HepG2 (cell line): ENCODE data around the gene MSH4. TPM values are rescaled to one million over a fixed set of nuclear protein-coding genes. Genes with fewer than 3 reads are reported as not detected.

Experiments
- ATAC-seq: fragments of 200-7000 bp; cut with Tn5 transposase; 3 replicates; pipeline ENCODE4 v1.9.1; 2020; ENCODE audit warnings: mild to moderate bottlenecking, moderate library complexity
- BruUV-seq: library from RNA; stranded (reverse); fragments of 400-500 nt; replicated peaks from 2 replicates; lab custom pipeline; 2021; lab: Mats Ljungman, UMichigan
- CTCF ChIA-PET: fragments of 300-600 bp; formaldehyde crosslinking; extraction: SDS; loops from one replicate; lab custom pipeline; 2021; ENCODE audit warnings: low total read pairs, inconsistent platforms, low intra/inter-chr PET ratio; lab: Yijun Ruan, JAX
- POLR2A ChIA-PET: fragments of 350-600 bp; sonication (Branson Sonifier 250); formaldehyde crosslinking; loops from one replicate; lab custom pipeline; 2020; ENCODE audit warnings: antibody characterized with exemption, inconsistent platforms; lab: Yijun Ruan, JAX
- DNase-seq: peaks from one replicate; pipeline ENCODE4 v3.0.0-alpha.2; 2015; ENCODE audit warnings: low spot score
- FAIRE-seq: peaks from 3 replicates; lab custom pipeline; 2011; peaks lifted over from hg19 to GRCh38; lab: Jason Lieb, UNC
- H2AFZ ChIP-seq: one replicate; pipeline ENCODE4 v1.6.1; 2011; ENCODE audit warnings: low read length, inconsistent platforms
- H3K27ac ChIP-seq: fragments of 300-600 bp; 3 replicates; pipeline ENCODE4 v1.8.0; 2011; ENCODE audit warnings: mixed run types, mild to moderate bottlenecking, mixed read lengths, low read length, inconsistent platforms; ENCODE audit not compliant: insufficient read depth; ENCODE audit errors: extremely low read length
- H3K27me3 ChIP-seq, 2 experiments: fragments of 200-600 bp in 1 of 2; 2 replicates in 1 of 2; 3 replicates in 1 of 2; pipeline versions ENCODE4 v1.6.0 to v1.8.0; 2011; ENCODE audit warnings: low read length in 2 of 2, mild to moderate bottlenecking in 2 of 2, moderate library complexity in 2 of 2, inconsistent platforms in 1 of 2; ENCODE audit not compliant: insufficient read depth in 2 of 2, control insufficient read depth in 1 of 2
- H3K36me3 ChIP-seq, 2 experiments: fragments of 200-600 bp in 1 of 2; replicated peaks in 1 of 2; 2 replicates in 1 of 2; 3 replicates in 1 of 2; pipeline versions ENCODE4 v1.5.1 to v1.8.0; 2011; ENCODE audit warnings: low read length in 2 of 2, inconsistent platforms in 1 of 2; ENCODE audit not compliant: insufficient read depth in 2 of 2, control insufficient read depth in 1 of 2
- H3K4me1 ChIP-seq: 2 replicates; pipeline ENCODE4 v1.5.1; 2012; ENCODE audit warnings: low read length, inconsistent platforms; ENCODE audit not compliant: insufficient read depth
- H3K4me2 ChIP-seq: 2 replicates; pipeline ENCODE4 v1.6.0; 2011; ENCODE audit warnings: low read depth, low read length, inconsistent platforms
- H3K4me3 ChIP-seq, 3 experiments: fragments of 200-600 bp in 1 of 3; sonication (generic), shearing (Covaris generic) in 1 of 3; replicated peaks in 1 of 3; 2 replicates each; pipeline ENCODE4 v1.5.1; 2011 to 2016; ENCODE audit warnings: low read length in 3 of 3, inconsistent platforms in 2 of 3, low read depth in 2 of 3, mild to moderate bottlenecking in 2 of 3, control low read depth in 1 of 3, mixed read lengths in 1 of 3; ENCODE audit not compliant: insufficient read depth in 1 of 3
- H3K79me2 ChIP-seq: one replicate; pipeline ENCODE4 v1.6.1; 2011; ENCODE audit warnings: low read length, inconsistent platforms; ENCODE audit not compliant: insufficient read depth
- H3K9ac ChIP-seq: 2 replicates; pipeline ENCODE4 v1.6.0; 2011; ENCODE audit warnings: mild to moderate bottlenecking, low read depth, low read length, inconsistent platforms; ENCODE audit not compliant: insufficient read depth
- H3K9me3 ChIP-seq: 2 replicates; pipeline ENCODE4 v1.5.1; 2012; ENCODE audit warnings: mild to moderate bottlenecking, low read length
- H4K20me1 ChIP-seq: 2 replicates; pipeline ENCODE4 v1.6.0; 2011; ENCODE audit warnings: inconsistent platforms, mild to moderate bottlenecking, low read length, moderate library complexity; ENCODE audit not compliant: insufficient read depth
- CEBPZ ChIP-seq: IDR thresholded peaks from 2 replicates; pipeline ENCODE4 v1.6.1; 2012; ENCODE audit warnings: low read length, improper control_type of control experiment
- HNRNPK ChIP-seq: fragments of 200-400 bp; formaldehyde crosslinking; IDR thresholded peaks from 2 replicates; pipeline ENCODE4 v1.6.1; 2018; ENCODE audit warnings: low read length, low read depth, moderate library complexity, mild to moderate bottlenecking; ENCODE audit not compliant: poor library complexity, severe bottlenecking
- RFX5 ChIP-seq: IDR thresholded peaks from 2 replicates; pipeline ENCODE4 v1.6.1; 2011; ENCODE audit warnings: low read depth, low read length, improper control_type of control experiment
- ZFP41 ChIP-seq: sonication (generic); formaldehyde crosslinking; IDR thresholded peaks from 2 replicates; pipeline ENCODE4 v1.4.0; 2020; ENCODE audit warnings: mild to moderate bottlenecking, missing genetic modification reagents, borderline replicate concordance
- ZNF24 ChIP-seq: fragments of 450-650 bp; IDR thresholded peaks from 2 replicates; pipeline ENCODE4 v1.6.1; 2017; ENCODE audit warnings: antibody characterized with exemption, mild to moderate bottlenecking
- ZNF333 ChIP-seq: sonication (generic); formaldehyde crosslinking; IDR thresholded peaks from 2 replicates; pipeline ENCODE4 v1.4.0; 2020; ENCODE audit warnings: mild to moderate bottlenecking, missing genetic modification reagents, borderline replicate concordance
- ZNF430 ChIP-seq: sonication (generic); formaldehyde crosslinking; IDR thresholded peaks from 2 replicates; pipeline ENCODE4 v1.9.0; 2021; ENCODE audit warnings: mild to moderate bottlenecking, missing genetic modification reagents
- ZNF510 ChIP-seq: sonication (generic); formaldehyde crosslinking; IDR thresholded peaks from 2 replicates; pipeline ENCODE4 v1.4.0; 2020; ENCODE audit warnings: low read depth, mild to moderate bottlenecking, missing genetic modification reagents
- WGBS: methylation state at CpG from one replicate; pipeline ENCODE4 v1.1.6; 2017; ENCODE audit warnings: low lambda C conversion rate; 5-methylcytosine and 5-hydroxymethylcytosine counted together
- in situ Hi-C: cut with HindIII; loops from 2 replicates; pipeline ENCODE4 v1.10.0; 2017; ENCODE audit warnings: low pct_unique_long_range_greater_than_20kb; ENCODE audit not compliant: extremely low pct_ligation_motif_present
- intact Hi-C: fragments of 100-400 bp; cut with micrococcal nuclease; formaldehyde crosslinking; loops from one replicate; pipeline ENCODE4 v1.10.0; 2022; ENCODE audit not compliant: unreplicated experiment
- polyA plus RNA-seq, 8 experiments: library from polyadenylated mRNA; depleted of rRNA in 3 of 8; stranded (reverse) in 7 of 8; unstranded in 1 of 8; fragments of >200 nt; fragmentation: Illumina TruSeq in 4 of 8; extraction: Trizol in 4 of 8; gene quantifications; 2 replicates each; pipeline versions ENCODE4 v1.2.1 to v1.2.3, GENCODE V29; 2011 to 2016; ENCODE audit warnings: low read depth in 4 of 8, missing spikeins in 1 of 8, mixed read lengths in 1 of 8; ENCODE audit not compliant: insufficient read depth in 1 of 8
- total RNA-seq, 5 experiments: library from RNA; depleted of rRNA; stranded (reverse); fragments of >200 nt; fragmentation: Illumina TruSeq; extraction: Trizol; gene quantifications; 2 replicates each; pipeline ENCODE4 v1.2.3, GENCODE V29; 2016; ENCODE audit warnings: low read depth in 1 of 5
- TF ChIP-seq, protein P1 (sequence below): sonication (generic); formaldehyde crosslinking; IDR thresholded peaks from 2 replicates; pipeline ENCODE4 v1.4.0; 2020; ENCODE audit warnings: missing genetic modification reagents, borderline replicate concordance
- TF ChIP-seq, protein P2 (sequence below): sonication (generic); formaldehyde crosslinking; conservative IDR thresholded peaks from 2 replicates; pipeline ENCODE4 v1.4.0; 2020; ENCODE audit warnings: missing genetic modification reagents

MSH4 gene
- total and polyA plus RNA-seq, 2 of the 13 experiments (the other 11 are each of a cell fraction or from before 2014, with no cell fraction given), result 0.01 to 0.09 TPM

DNA sequence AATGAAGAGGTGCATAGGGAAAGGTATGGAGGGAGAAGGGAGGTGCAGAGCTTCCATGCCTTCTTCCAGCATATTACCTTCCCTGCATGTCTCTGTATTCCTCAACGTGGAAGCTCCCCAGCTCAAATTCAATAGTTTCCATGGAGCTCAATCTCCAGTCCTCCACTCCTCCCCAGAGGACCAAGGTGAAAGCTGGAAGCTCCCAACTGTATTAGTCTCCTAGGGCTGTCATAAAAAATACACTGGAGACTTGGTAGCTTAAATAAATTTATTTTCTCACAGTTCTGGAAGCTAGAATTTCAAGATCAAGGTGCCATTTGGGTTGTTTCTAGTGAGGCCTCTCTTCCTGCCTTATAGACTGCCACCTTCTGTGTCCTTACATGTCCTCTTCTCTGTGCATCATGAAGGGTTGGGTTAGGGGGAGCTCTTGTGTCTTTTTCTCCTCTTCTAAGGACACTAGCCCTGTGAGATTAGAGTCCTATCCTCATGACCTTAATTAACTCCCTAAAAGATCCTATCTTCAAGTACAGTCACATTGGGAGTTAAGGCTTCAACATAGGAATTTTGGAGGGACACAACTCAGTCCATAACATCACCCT is 32.5 kb upstream of the MSH4 start:
- TF ChIP-seq ZNF430 (CRISPR knock-in tag), result no peak
- TF ChIP-seq, protein P1, sequence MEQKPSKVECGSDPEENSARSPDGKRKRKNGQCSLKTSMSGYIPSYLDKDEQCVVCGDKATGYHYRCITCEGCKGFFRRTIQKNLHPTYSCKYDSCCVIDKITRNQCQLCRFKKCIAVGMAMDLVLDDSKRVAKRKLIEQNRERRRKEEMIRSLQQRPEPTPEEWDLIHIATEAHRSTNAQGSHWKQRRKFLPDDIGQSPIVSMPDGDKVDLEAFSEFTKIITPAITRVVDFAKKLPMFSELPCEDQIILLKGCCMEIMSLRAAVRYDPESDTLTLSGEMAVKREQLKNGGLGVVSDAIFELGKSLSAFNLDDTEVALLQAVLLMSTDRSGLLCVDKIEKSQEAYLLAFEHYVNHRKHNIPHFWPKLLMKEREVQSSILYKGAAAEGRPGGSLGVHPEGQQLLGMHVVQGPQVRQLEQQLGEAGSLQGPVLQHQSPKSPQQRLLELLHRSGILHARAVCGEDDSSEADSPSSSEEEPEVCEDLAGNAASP, result peak; percentile 67; the same call in 1 of the 2 replicates
- DNase-seq (no peak), FAIRE-seq (no peak), ATAC-seq (peak; percentile 80)
- no peaks in the 10 kb centered on the region for H3K4me1 ChIP-seq
- H4K20me1 ChIP-seq, result no peaks in the 10 kb centered on the region
- H3K36me3 ChIP-seq, result peaks cover 0 to 2% of the 10 kb centered on the region in 2 experiments; a peak in 2 of 5 replicates
- no peak overlapping the region for H3K27ac ChIP-seq
- no TSS peak for BruUV-seq
- ChIA-PET POLR2A (interaction anchor here (1.1 to 2.2 kb wide), 2 partner anchors 22 to 39 kb away, joined by 3 to 9 read pairs; partner anchors contain the start of gene RABGGTB), CTCF (no interaction called here)
- H2AFZ ChIP-seq, result no peak overlapping the region
- no peak overlapping the region for H3K4me3 ChIP-seq
- H3K9me3 ChIP-seq, result no peaks in the 10 kb centered on the region
- H3K27me3 ChIP-seq, result no peaks in the 10 kb centered on the region
- H3K9ac ChIP-seq, result no peak overlapping the region
- no peaks in the 10 kb centered on the region for H3K79me2 ChIP-seq
- WGBS, result 91% methylated on average over 1 of the region's 1 CpG
- in situ Hi-C loops (no loop called here), intact Hi-C loops (no loop called here)
- H3K4me2 ChIP-seq, result no peak overlapping the region

DNA sequence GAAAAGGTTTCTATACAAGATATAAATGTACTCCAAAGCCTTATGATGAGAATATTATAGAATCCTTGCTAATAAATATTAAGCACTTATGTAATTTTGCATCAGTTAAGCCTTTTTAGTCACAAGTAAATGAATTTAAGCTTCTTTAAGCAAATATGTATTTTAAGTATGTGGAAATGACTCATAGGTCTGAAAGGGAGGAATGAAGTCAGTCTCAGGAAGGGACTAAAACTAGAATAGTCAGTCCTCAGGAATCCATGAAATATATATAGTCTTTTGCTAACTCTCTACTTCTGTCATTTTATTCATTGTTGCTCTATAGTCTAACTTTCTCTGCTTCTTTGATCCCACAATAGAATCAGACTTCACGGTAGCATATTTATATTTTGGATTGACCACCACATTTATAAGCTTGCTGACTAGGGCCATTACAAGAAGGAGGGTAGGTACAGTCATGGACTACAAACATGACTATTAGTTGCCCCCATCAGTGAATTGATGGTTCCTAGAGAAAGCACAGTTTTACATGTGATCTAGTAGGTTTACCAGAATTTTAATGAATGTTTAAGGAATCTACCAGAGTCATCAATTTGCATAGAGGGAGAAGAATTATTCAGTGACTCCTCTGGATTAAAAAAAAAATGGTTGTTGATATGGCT is 30.9 kb upstream of the MSH4 start:
- no peaks in the 10 kb centered on the region for H3K9me3 ChIP-seq
- H3K4me3 ChIP-seq, result no peak overlapping the region
- no peak overlapping the region for H2AFZ ChIP-seq
- no TSS peak for BruUV-seq
- ChIA-PET POLR2A (interaction anchor here (0.9 kb wide), 1 partner anchor 20 kb away, joined by 3 read pairs; the partner anchor contains the start of gene RABGGTB), CTCF (no interaction called here)
- ATAC-seq (no peak), FAIRE-seq (no peak), DNase-seq (no peak)
- H3K4me2 ChIP-seq, result no peak overlapping the region
- in situ Hi-C loops (no loop called here), intact Hi-C loops (no loop called here)
- no peak overlapping the region for H3K9ac ChIP-seq
- H3K27me3 ChIP-seq, result no peaks in the 10 kb centered on the region
- H3K27ac ChIP-seq, result no peak overlapping the region
- H4K20me1 ChIP-seq, result no peaks in the 10 kb centered on the region
- peaks cover 0 to 2% of the 10 kb centered on the region in 2 experiments; a peak in 2 of 5 replicates for H3K36me3 ChIP-seq
- H3K79me2 ChIP-seq, result no peaks in the 10 kb centered on the region
- no peaks in the 10 kb centered on the region for H3K4me1 ChIP-seq
- WGBS, result 83% methylated on average over 1 of the region's 1 CpG
- TF ChIP-seq, protein P2, sequence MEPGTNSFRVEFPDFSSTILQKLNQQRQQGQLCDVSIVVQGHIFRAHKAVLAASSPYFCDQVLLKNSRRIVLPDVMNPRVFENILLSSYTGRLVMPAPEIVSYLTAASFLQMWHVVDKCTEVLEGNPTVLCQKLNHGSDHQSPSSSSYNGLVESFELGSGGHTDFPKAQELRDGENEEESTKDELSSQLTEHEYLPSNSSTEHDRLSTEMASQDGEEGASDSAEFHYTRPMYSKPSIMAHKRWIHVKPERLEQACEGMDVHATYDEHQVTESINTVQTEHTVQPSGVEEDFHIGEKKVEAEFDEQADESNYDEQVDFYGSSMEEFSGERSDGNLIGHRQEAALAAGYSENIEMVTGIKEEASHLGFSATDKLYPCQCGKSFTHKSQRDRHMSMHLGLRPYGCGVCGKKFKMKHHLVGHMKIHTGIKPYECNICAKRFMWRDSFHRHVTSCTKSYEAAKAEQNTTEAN (CRISPR knock-in tag), result no peak
- TF ChIP-seq ZNF333 (CRISPR knock-in tag) (no peak), HNRNPK (no peak), ZNF24 (no peak), CEBPZ (no peak), RFX5 (no peak), ZFP41 (CRISPR knock-in tag) (no peak), ZNF510 (no peak)
